Left lung (tissue), 10 donors: ENCODE results near the gene BCL2L1. TPM values are rescaled to one million over a fixed set of nuclear protein-coding genes. Genes with fewer than 3 reads are reported as not detected.
"Not testable (repeated sequence)": the region's sequence is repeated elsewhere in the genome, so short reads cannot be mapped to it uniquely, and the experiment has no call there.

Source experiments
- ATAC-seq: fragments of 200-7000 bp; cut with Tn5 transposase; one replicate; pipeline ENCODE4 v1.9.1; 2020; ENCODE audit warnings: moderate library complexity
- DNase-seq, 4 donors: peaks; one replicate each; pipeline ENCODE4 v3.0.0-alpha.2; 2013 to 2020
- H3K27ac ChIP-seq, 2 donors: fragments of 200-600 bp; sonication (generic) in 1 of 2; one replicate each; pipeline versions ENCODE4 v1.5.0 to v1.8.0; 2020 to 2021
- H3K27me3 ChIP-seq, 2 donors: fragments of 200-600 bp; sonication (generic) in 1 of 2; one replicate each; pipeline versions ENCODE4 v1.5.0 to v1.8.0; 2020 to 2021
- H3K36me3 ChIP-seq, 2 donors: fragments of 200-600 bp; sonication (generic) in 1 of 2; one replicate each; pipeline versions ENCODE4 v1.5.0 to v1.8.0; 2020 to 2021
- H3K4me1 ChIP-seq, 2 donors: fragments of 200-600 bp; one replicate each; pipeline ENCODE4 v1.8.0; 2021
- H3K4me3 ChIP-seq, 2 donors: fragments of 200-600 bp; sonication (generic) in 1 of 2; one replicate each; pipeline versions ENCODE4 v1.5.0 to v1.8.0; 2020 to 2021; ENCODE audit warnings: mild to moderate bottlenecking in 1 of 2
- H3K9me3 ChIP-seq, 2 donors: fragments of 200-600 bp; sonication (generic) in 1 of 2; one replicate each; pipeline versions ENCODE4 v1.5.0 to v1.8.0; 2020 to 2021
- CTCF ChIP-seq, 2 donors: fragments of 200-600 bp; sonication (generic) in 1 of 2; IDR thresholded peaks; one replicate each; pipeline versions ENCODE4 v1.5.0 to v1.8.0; 2021; ENCODE audit warnings: antibody characterized with exemption in 2 of 2
- intact Hi-C, 2 donors: fragments of 100-400 bp; cut with DNase I; formaldehyde crosslinking; loops; one replicate each; pipeline versions ENCODE4 v1.11.2 to v1.14.2; 2022
- polyA plus RNA-seq, 6 donors: library from polyadenylated mRNA; unstranded; fragments of 120-200 nt; gene quantifications; one replicate each; pipeline ENCODE4 v1.2.1, GENCODE V29; 2013; ENCODE audit not compliant: insufficient read length in 6 of 6
- total RNA-seq, 2 donors: library from RNA; stranded (reverse); fragmentation: NEBNext Ultra II Directional; extraction: Animal tissue kit (Norgen Biotek cat#: 25700); gene quantifications; one replicate each; pipeline ENCODE4 v1.2.1, GENCODE V29; 2021
- donor health status: DM: no; HTN: yes; CAD: no.
- donor health status: DM: no; HTN: no; CAD: no.

BCL2L1 gene
- total and polyA plus RNA-seq, 8 donors: 43.3 to 181 (median 56.7) TPM

GRCh38 chr20:31757254-31757653, 34.6 kb upstream of the BCL2L1 start:
- H3K27ac ChIP-seq: no peak overlapping the region
- intact Hi-C loops: no loop called here
- H3K9me3 ChIP-seq: no peaks in the 10 kb centered on the region
- H3K4me3 ChIP-seq: no peak overlapping the region
- H3K4me1 ChIP-seq: no peaks in the 10 kb centered on the region
- no peak for DNase-seq
- H3K27me3 ChIP-seq: no peaks in the 10 kb centered on the region
- ATAC-seq: no peak
- no peaks in the 10 kb centered on the region for H3K36me3 ChIP-seq
- no peak for TF ChIP-seq CTCF (IDR thresholded peaks at IDR 0.05)

DNA sequence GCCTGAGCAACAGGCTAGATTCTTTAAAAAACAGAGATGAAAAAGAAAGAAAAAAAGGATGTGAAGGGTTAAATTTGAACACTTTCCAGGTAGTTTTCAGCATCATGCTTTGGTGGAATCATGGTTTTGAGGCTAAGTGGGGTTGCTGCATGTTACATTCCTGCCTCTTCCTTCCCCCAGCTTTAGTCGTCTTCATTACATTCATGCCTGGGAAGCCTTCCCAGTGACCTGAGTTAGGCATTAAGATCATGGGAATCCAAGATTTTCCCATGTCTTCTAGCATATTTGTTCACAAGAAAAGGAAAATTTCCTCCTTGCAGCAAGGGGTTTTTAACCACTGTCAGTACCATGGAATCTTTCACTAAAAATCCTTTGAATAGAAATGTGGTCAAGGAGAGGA, 28.5 kb upstream of the BCL2L1 start:
- Histone ChIP-seq H3K9me3 (no peaks in the 10 kb centered on the region), H3K4me1 (no peaks in the 10 kb centered on the region), H3K27me3 (no peaks in the 10 kb centered on the region), H3K27ac (no peak overlapping the region), H3K36me3 (no peaks in the 10 kb centered on the region), H3K4me3 (no peak overlapping the region)
- peak in 1 of 4 donors; percentile 49 for DNase-seq
- no peak for ATAC-seq
- intact Hi-C loops: no loop called here
- no peak for TF ChIP-seq CTCF (IDR thresholded peaks at IDR 0.05)

GRCh38 chr20:31749223-31749622, 26.6 kb upstream of the BCL2L1 start:
- intact Hi-C loops: no loop called here
- no peaks in the 10 kb centered on the region for H3K9me3 ChIP-seq
- ATAC-seq (no peak), DNase-seq (no peak)
- no peak overlapping the region for H3K27ac ChIP-seq
- H3K27me3 ChIP-seq: no peaks in the 10 kb centered on the region
- H3K36me3 ChIP-seq: no peaks in the 10 kb centered on the region
- no peak for TF ChIP-seq CTCF (IDR thresholded peaks at IDR 0.05)
- H3K4me3 ChIP-seq: no peak overlapping the region
- H3K4me1 ChIP-seq: no peaks in the 10 kb centered on the region

GRCh38 chr20:31747640-31748039, 25.0 kb upstream of the BCL2L1 start:
- peak; percentile 44 for ATAC-seq
- TF ChIP-seq CTCF (IDR thresholded peaks at IDR 0.05): no peak
- intact Hi-C loops: no loop called here

GRCh38 chr20:31747028-31747427, 24.4 kb upstream of the BCL2L1 start:
- intact Hi-C loops, H3K27ac ChIP-seq: not testable (repeated sequence)

More at GRCh38 chr20:31747640-31748039, 25.0 kb upstream of the BCL2L1 start:
- Histone ChIP-seq H3K4me3 (no peak overlapping the region), H3K4me1 (no peaks in the 10 kb centered on the region), H3K27me3 (no peaks in the 10 kb centered on the region), H3K9me3 (no peaks in the 10 kb centered on the region), H3K36me3 (no peaks in the 10 kb centered on the region), H3K27ac (peak overlapping the region in 1 of 2 donors; percentile 29)
- peak in 1 of 4 donors; percentile 46 for DNase-seq

More at GRCh38 chr20:31747028-31747427, 24.4 kb upstream of the BCL2L1 start:
- H3K9me3 ChIP-seq, H3K4me1 ChIP-seq, DNase-seq, ATAC-seq, H3K4me3 ChIP-seq, H3K27me3 ChIP-seq, H3K36me3 ChIP-seq: not testable (repeated sequence)
